GM19452 (cell line): Measurements from ENCODE around the gene VTCN1.

Experiments
- ATAC-seq: cut with Tn5 transposase; IDR thresholded peaks from one replicate; pipeline ENCODE4 v1.9.1; 2021; ENCODE audit not compliant: unreplicated experiment

Gene VTCN1

DNA sequence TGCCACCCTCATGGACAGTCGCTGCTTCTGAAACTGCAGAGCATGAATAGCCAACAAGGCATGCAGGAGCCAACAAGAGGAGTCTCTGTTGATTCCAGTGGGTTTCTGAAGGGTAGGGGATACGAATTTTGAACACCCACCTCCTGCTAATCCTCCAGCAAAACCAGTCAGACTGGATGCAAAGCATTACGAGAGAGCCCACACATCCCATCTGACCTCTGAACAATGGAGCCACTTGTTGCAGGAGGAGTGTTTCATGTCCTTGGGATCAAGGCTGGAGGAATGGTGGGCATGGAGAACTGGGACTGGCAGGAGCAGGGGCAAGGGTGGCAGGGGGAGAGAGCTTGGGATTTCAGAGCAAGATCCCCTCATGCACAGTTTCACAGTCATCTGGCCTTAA is 1.6 kb downstream of the VTCN1 start:
- no peak for ATAC-seq

DNA sequence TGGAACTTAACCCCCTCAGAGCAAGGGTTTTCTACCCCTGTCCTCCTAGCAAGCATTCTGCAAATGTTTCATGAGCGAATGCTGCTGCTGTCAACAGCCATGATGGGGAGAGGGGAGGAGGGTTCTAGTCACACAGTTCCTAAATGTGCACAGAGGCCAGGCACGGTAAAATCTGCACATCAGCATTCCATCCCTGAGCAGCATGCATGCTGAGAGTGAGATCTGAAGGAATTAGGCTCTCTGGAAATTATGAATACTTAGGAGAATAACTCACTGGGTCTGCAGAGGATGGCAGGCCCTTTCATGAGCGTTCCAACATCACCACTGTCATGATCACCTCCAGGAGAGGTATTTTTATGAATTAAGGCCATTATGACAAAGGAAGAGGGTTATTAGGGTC is 2.1 kb downstream of the VTCN1 start:
- ATAC-seq: no peak

DNA sequence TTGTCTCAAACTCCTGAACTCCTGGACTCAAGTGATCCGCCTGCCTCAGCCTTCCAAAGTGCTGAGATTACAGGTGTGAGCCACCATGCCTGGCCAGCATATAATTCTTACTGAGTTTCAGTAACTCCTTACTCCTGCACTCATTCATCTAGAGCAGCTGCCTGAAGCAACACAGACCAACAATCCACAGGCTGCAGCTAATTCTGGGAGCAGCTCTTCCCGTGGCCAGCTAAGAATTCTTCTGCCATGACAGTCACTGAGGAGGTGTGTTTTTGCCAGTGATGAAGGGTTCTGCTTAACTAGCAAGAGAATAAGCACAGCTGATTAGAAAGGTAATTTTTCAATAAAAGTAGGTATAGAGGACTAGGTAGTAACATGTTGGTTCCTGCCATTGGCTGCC is 5.4 kb downstream of the VTCN1 start:
- ATAC-seq: no peak

DNA sequence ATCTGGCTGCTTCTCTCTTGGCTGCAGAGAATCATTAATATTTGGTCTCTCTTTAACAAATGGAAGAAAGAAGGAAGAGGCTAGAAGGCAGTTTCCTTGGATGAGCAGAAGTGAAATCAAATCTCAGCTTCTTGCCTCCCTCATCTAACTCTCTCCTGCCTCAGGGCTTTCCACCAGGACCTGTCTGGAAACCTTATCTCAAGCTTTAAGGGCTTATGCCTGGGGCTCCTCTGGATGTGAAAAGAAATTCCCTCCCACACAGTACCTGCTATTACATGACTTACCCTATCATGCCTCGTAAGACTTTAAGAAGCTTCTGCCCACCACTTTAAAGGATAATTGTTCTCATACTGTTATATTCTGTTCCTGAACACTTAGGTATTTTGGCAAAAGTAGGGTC is 8.9 kb downstream of the VTCN1 start:
- ATAC-seq: no peak

DNA sequence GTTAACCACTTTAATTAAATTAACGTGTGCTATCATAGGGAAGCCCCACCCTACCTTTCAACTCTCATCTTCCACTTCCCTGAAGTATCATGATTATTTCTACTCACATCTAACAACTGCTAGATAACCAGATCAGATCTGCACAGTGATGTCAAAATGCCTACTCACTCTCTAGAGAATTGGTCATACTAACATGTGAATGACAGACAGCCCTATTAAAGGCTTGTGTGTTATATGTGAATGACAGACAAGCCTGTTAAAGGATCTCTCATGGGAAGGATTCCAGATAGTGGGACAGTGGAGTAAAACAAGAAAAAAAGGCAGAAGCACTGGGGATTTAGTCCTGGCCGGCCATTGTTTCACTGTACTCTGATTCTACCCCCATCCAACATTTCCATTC is 12.6 kb downstream of the VTCN1 start:
- ATAC-seq: no peak

DNA sequence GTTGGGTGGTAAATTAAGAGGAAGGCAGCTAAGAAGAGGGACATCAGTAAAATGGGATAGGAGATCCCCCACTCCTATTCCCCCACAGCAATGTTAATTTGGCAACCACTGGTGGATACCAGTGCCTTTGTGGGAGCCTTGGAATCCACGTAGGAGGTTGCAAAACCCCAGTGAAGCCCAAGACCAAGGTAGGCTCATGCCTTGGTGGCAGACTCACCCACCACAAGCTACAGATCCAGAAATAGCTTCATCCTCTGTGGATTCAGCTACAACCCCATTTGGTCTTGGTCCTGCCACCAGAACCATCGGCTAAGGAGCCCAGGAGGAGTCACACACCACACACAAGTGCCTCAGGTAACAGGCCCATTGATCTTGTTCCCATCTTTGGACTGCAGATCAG is 21.0 kb downstream of the VTCN1 start:
- no peak for ATAC-seq

DNA sequence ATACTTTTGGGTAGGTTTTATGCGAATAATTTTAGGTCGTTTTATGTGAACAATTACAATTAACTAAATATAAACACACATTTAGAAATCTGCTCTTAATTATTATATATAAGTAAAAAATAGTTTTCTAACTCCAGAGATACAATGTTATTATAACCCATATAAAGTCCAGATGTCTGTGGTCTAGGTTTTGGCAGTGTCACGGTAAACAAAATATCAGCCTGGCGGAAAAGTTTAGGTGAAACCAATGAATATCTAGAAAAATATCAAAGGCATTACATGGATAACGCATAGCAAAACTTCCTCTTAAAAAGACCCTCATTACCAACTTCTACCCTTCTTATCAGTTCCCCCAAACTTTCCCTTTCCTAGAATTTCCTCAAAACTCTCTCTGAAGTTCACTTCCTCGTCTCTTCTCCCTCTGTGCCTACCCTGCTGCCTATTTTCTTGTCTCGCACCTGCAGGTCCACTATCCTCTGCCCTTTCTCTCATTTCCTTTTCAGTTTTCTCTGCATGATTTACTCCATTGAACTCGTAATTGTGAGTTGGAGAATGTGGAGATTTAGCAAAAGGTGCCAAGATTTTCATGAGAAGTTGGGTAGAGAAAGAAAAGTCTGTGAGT is 21.8 kb downstream of the VTCN1 start:
- no peak for ATAC-seq

DNA sequence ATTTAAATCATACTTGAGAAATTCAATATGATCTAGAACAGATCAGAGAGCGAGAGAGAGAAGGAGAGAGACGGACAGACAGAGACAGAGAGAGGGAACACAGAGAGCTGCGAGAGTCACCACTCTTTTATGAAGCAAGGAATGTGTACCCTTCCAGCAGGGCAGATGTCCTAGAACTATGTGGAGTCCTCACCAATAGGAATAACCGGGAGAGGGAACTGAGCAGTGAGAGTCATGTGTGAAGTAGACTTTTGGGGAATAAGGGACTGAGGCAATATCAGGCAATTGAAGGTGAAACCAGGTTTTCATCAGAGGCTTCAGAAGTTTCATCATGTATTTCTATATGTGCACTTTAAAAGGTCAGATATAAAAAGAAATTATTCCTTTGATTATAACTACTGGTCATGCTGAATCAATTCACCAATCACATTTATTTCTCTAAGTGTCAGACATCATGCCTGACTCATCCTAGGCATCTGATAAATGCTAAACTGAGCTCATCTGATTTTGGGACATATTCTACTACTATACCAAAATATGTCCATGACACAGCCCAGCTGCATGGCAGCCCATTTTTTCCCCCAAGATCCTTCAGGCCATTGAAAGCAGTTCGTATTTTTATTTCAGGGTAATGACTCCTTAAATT is 22.4 kb downstream of the VTCN1 start:
- no peak for ATAC-seq

DNA sequence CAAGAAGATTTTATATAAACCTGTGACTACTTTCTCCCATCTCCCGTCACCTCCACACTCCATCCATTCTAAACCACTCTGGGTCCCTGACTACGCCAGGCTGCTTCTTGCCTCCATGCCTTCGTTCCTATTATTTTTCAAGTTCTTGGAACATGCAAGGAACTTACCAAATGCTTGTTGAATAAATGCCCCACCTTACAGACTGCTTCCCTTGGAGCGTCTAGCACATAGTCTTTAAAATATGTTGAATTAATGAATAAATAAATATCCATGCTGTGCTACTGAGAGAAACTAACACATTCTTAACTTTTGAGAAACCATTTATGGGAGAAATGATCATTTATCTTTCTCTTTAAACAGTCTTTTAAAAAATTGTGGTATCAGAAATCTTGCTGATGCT is 27.6 kb downstream of the VTCN1 start:
- no peak for ATAC-seq

DNA sequence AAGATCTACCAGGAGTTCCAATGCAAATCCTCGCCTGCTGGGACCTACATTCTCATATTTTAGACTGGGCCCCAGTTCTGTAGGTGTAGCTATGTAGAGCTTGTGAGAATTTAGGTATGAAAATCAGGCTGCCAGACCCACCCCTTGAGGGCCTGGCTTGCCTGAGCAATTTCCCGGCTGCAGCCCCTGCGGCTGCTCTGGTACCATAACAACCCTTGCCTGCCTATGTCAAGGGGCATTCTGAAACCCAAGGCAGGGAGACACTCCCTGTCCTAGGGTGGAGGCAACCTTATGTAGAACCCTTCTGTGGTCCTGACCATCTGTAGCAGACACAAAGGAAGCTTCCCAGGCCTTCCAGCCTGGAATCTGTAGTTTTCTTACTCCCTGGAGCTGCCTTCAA is 28.4 kb downstream of the VTCN1 start:
- no peak for ATAC-seq

DNA sequence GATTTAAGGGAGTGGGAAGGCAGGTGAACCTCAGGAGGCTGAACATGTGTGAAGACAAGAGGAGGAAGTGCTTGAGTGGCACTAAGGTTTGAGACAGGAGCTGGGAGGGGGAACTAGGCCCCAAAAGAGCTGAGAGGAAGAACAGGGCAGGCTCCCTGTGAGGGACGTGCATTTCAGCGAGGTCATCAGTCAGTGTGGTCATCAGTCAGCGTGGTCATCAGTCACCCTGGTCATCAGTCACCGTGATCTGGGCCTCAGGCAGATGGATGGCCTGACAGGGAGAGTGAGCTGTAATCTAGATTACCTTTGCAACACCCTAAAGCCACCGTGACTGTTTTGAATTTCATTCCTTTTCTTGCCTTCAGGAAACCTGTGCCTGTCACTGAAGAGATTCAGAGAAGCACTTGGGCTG is 29.1 kb downstream of the VTCN1 start:
- ATAC-seq: no peak

DNA sequence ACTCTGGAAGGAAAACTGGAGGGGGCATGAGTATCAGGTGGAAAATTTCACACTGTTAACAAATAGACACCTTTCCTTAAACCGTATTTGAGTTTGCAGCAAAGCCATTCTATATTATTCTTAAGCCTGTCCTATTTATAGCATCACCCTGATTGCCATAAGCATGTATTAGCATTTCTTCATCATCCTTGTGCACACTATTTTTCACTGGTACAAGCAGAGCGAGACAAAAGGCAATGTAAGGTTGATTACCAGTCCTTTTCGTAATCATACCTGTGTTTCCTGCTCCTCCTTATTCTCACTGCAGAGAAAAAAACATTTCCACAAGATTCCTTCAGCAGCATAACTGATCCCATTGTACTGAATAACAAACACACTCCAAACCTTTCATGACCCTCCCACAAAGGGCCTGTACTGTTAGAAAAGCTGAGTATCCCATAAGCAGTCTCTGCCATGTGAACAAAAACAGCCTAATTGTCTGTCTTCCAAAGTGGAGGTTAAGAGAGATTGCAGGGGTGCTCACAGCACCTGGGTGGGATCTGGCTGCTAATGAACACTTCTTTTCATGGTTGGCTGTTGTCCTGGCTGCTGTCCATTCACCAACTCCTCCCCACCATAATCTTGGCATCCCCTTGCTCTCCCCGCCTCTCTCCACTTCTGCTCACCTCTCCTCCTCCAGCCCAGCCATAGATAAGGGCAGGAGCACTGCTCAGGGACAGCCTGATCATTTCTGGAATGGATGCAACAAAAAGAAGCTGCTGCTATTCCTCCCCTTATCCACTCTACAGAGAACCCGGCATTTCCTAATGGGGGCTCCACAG is 30.4 kb downstream of the VTCN1 start:
- ATAC-seq: no peak

DNA sequence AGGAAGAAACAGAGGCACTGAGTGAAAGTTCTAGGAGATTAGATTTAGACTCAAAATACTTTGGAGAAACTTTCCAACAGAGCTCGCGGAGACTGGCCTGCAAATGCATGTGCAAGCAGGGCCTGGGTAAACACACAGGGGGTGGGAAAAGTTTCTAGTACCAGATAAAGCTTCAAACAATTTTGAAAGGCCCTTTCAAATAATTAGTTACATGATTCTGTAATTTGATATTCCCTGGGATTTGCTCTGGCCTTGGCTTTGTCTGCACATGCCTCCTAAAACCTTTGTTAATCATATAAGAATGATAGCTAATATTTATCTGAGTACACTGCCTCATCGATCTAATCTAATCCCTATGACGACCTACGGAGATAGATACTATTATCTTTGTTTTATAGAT is 31.3 kb downstream of the VTCN1 start:
- no peak for ATAC-seq

DNA sequence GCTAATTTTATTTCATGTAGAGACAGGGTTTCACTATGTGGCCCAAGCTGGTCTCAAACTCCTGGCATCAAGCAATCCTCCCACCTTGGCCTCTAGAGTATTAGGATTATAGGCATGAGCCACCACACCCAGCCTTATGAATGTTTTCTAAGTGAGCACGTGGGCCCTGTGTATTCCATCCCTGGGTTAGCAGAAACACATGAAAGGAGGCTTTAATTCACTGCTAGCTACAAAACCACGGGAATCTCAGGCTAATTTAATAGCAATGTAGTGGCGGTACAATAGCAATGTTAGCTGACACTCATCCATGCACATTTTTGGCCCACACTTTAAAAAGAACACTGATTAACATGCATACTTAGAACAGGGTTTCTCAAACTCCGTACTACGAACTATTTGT is 32.0 kb downstream of the VTCN1 start:
- no peak for ATAC-seq

DNA sequence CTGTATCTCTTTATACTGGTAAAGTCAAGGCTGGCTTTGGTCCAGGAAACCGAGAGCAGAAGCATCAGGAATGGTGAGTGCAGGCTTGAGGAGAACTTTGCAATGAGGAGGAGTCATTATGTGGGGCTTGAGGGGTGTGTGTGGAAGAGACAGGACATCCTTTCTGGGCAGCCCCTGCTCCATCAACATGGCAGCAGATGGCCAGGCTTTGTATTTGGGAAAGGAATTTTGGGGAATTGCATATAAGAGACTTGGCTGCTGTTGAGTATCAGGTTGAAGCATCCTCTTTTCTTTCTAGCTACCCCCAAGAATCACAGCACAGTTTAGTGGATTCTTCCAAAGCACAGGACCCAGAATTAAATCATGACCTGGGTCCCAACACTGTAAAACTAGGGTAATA is 33.4 kb downstream of the VTCN1 start:
- ATAC-seq: no peak

DNA sequence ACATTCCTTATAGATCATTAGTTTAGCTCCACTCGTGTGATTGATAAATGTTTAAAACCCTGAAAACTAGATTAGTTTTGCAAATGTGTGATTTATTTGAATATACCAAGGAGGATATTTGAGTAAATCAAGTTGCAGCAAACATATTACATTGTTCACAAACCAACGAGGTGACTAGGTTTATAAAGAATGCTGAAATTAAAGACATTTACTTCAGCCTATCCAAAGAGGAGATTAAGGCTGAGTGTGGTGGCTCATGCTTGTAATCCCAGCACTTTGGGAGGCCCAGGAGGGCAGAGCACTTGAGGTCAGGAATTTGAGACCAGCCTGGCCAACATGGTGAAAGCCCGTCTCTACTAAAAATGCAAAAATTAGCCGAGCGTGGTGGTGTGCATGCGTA is 34.1 kb downstream of the VTCN1 start:
- ATAC-seq: no peak

DNA sequence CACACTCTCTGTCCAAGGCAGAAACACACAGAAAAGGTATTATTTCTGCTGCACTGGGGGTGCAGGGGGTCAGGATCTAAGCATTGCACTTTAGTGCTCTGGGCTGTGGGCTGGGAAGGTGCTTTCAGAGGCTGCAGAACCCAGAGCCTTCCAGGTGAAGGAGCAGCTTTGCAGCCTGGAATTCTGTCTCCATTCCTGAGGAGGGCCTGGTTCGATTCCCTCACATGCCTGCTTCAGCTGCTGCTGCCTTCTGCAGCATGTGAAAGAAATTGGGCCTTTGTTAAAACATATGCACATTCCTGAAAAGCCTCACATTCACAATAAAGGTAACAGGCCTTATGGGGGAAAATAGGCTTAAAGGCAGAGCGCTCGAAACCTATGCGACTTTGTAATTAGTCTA is 35.9 kb downstream of the VTCN1 start:
- no peak for ATAC-seq

DNA sequence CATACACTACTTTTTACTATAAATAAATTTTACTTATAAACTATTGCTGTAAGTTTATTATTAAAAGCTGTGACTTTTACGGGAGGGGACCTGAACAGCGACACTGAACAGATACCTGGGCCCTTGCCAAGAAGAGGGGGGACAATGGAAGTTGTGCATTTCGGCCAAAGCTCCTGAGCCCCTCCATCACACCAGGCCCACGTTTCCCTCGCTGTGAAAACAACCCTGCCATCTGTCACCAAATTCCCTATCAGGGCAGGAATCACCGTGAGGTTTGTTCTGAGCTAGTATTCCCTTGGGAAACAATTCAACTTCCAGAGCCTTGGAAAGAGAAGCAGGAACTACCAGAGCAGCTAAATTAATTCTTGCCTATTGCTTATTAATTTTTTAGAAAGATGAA is 37.0 kb downstream of the VTCN1 start:
- no peak for ATAC-seq

DNA sequence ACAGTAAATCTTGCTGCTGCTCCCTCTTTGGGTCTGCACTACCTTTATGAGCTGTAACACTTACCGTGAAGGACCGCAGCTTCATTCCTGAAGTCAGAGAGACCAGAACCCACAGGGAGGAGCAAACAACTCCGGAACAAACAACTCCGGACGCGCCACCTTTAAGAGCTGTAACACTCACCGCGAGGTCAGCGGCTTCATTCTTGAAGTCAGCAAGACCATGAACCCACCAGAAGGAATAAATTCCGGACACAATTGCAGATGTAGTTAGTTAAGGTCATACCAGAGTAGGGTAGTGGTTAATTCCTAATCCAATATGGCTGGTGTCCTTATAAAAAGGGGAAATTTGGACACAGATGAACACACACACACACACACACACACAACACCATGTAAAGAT is 37.7 kb downstream of the VTCN1 start:
- ATAC-seq: no peak

DNA sequence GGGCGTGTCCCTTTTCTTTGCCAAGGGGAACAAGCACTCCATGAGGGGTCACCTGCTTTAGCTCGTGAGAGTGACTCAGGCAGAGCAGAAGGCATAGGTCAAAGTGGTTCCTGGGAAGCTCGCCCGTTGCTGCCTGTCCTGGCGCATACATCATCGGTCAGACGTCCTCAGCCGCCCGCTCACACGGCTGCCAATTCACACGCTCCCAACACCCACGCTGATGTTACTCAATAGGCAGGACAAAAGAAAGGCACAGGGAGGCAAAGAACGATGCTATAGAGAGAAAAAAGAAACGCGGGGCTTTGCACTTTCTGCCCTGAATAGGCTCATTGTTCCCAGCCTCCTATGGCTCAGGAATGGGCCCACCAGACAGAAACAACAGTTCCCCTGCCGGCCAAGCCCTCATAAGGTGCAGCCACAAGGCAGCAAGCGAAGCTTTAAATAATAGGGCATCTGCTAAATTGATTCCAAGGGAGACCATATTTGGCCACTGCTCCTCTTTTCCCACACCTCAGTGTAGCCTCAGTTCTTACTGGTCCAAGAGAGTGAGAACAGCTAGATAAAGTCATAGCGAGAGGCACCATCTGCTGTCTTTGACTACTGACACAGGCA is 38.7 kb downstream of the VTCN1 start:
- ATAC-seq: no peak

DNA sequence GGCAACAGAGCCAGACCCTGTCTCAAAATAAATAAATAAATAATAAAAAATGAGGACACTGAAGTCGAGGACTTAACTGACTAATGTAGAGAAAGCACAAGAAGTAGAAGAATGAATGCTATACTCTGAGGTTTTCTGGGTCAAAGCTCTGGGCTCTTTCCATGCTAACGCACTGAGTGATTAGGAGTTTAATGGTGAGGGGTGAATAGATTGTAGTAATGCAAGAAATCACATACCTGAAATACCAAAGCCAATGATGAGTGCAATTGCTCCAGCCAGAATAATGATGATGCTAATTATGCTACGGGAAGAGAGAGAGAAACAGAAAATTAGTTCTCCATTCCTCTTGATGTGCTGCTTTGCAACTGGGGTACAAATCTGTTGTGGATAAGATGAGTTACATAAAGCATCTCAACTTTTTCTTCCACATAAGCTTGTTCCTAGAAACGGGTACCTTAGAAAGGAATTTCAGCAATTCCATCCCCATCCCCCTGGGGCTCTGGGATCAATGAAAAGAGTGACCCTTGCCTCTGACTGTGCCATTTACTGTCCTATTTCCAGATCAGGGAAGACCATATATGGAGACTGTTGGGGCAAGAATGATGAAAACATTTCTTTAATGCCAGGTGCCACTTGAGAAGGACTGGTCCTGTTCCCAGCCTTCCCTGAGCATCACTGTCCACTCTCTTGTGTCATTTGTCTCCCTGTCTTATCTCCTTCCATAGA is 40.7 kb downstream of the VTCN1 start:
- ATAC-seq: no peak
